HepG2 (cell line): ENCODE measurements around the gene EFCAB13. TPM values are rescaled to one million over a fixed set of nuclear protein-coding genes. Genes with fewer than 3 reads are reported as not detected.
A peak's percentile ranks its signal among the peaks of the same experiment; 100 is the strongest.

Source experiments
- CCAR2 ChIP-seq: fragments of 200-400 bp; formaldehyde crosslinking; optimal IDR thresholded peaks from 2 replicates; pipeline ENCODE3; 2018; ENCODE audit warnings: low read depth, mild to moderate bottlenecking, low read length, moderate library complexity
- CEBPB ChIP-seq: IDR thresholded peaks from 2 replicates; pipeline ENCODE4 v1.6.1; 2011; ENCODE audit warnings: low read depth, low read length, improper control_type of control experiment, borderline replicate concordance
- CSRNP1 ChIP-seq: sonication (generic); formaldehyde crosslinking; IDR thresholded peaks from 2 replicates; pipeline ENCODE4 v1.8.1; 2023; ENCODE audit warnings: mild to moderate bottlenecking, missing genetic modification reagents
- MTA3 ChIP-seq: sonication (generic); formaldehyde crosslinking; IDR thresholded peaks from 2 replicates; pipeline ENCODE4 v1.4.0; 2020; ENCODE audit warnings: missing genetic modification reagents
- SP5 ChIP-seq: IDR thresholded peaks from 2 replicates; pipeline ENCODE4 v1.6.1; 2016; ENCODE audit warnings: low read depth, borderline replicate concordance
- TFE3 ChIP-seq: IDR thresholded peaks from 2 replicates; pipeline ENCODE4 v1.6.1; 2016
- YY1 ChIP-seq: IDR thresholded peaks from 2 replicates; pipeline ENCODE4 v1.6.1; 2011; ENCODE audit warnings: low read length, low read depth, moderate library complexity, mild to moderate bottlenecking; ENCODE audit not compliant: insufficient read depth, insufficient replicate concordance
- ZBTB33 ChIP-seq: sonication (generic); formaldehyde crosslinking; IDR thresholded peaks from 2 replicates; pipeline ENCODE4 v1.4.0; 2020; ENCODE audit warnings: missing genetic modification reagents
- ZC3H4 ChIP-seq: sonication (generic); formaldehyde crosslinking; IDR thresholded peaks from 2 replicates; pipeline ENCODE4 v1.4.0; 2020; ENCODE audit warnings: missing genetic modification reagents, borderline replicate concordance
- ZNF276 ChIP-seq: sonication (generic); formaldehyde crosslinking; IDR thresholded peaks from 2 replicates; pipeline ENCODE4 v1.4.0; 2020; ENCODE audit warnings: mild to moderate bottlenecking, low read depth, missing genetic modification reagents
- ZNF282 ChIP-seq: fragments of 450-650 bp; IDR thresholded peaks from 2 replicates; pipeline ENCODE4 v1.6.1; 2018; ENCODE audit not compliant: partially characterized antibody
- ZNF512B ChIP-seq: sonication (generic); formaldehyde crosslinking; IDR thresholded peaks from 2 replicates; pipeline ENCODE4 v1.5.1; 2020; ENCODE audit warnings: missing genetic modification reagents, mild to moderate bottlenecking, borderline replicate concordance
- ZNF574 ChIP-seq: sonication (generic); formaldehyde crosslinking; IDR thresholded peaks from 2 replicates; pipeline ENCODE4 v1.4.0; 2020; ENCODE audit warnings: missing genetic modification reagents
- ZNF737 ChIP-seq: sonication (generic); formaldehyde crosslinking; IDR thresholded peaks from 2 replicates; pipeline ENCODE4 v1.5.0; 2020; ENCODE audit warnings: missing genetic modification reagents, mild to moderate bottlenecking, borderline replicate concordance
- polyA plus RNA-seq, 8 experiments: library from polyadenylated mRNA; depleted of rRNA in 3 of 8; stranded (reverse) in 7 of 8; unstranded in 1 of 8; fragments of >200 nt; fragmentation: Illumina TruSeq in 4 of 8; extraction: Trizol in 4 of 8; gene quantifications; 2 replicates each; pipeline versions ENCODE4 v1.2.1 to v1.2.3, GENCODE V29; 2011 to 2016; ENCODE audit warnings: low read depth in 4 of 8, missing spikeins in 1 of 8, mixed read lengths in 1 of 8; ENCODE audit not compliant: insufficient read depth in 1 of 8
- total RNA-seq, 5 experiments: library from RNA; depleted of rRNA; stranded (reverse); fragments of >200 nt; fragmentation: Illumina TruSeq; extraction: Trizol; gene quantifications; 2 replicates each; pipeline ENCODE4 v1.2.3, GENCODE V29; 2016; ENCODE audit warnings: low read depth in 1 of 5

EFCAB13 gene
- total and polyA plus RNA-seq, 2 of the 13 experiments (the other 11 are each of a cell fraction or from before 2014, with no cell fraction given) = 0.22 to 0.71 TPM

GRCh38 chr17:47323382-47324223, at the start of gene EFCAB13 (continued):
- TF ChIP-seq ZC3H4 (peak; percentile 57; the same call in 1 of the 2 replicates), TFE3 (CRISPR knock-in tag) (peak; percentile 76), CCAR2 (no peak), MTA3 (CRISPR knock-in tag) (no peak), ZNF737 (CRISPR knock-in tag) (no peak; the same call in 1 of the 2 replicates), ZNF276 (CRISPR knock-in tag) (peak; percentile 86; the same call in 1 of the 2 replicates), ZBTB33 (CRISPR knock-in tag) (no peak), ZNF282 (no peak), SP5 (CRISPR knock-in tag) (peak; percentile 78; the same call in 1 of the 2 replicates), CSRNP1 (CRISPR knock-in tag) (peak; percentile 94), ZNF574 (peak; percentile 92), ZNF512B (peak; percentile 86), YY1 (peak; percentile 69), CEBPB (no peak)
